Fibroblast of peridontal ligament (primary cell): Measurements from ENCODE around the gene GC.
"Not testable (repeated sequence)": the region's sequence is repeated elsewhere in the genome, so short reads cannot be mapped to it uniquely, and the experiment has no call there.

ENCODE experiments used
- DNase-seq: peaks from one replicate; pipeline ENCODE4 v3.0.0-alpha.2; 2010; ENCODE audit errors: extremely low read depth

GC gene

DNA sequence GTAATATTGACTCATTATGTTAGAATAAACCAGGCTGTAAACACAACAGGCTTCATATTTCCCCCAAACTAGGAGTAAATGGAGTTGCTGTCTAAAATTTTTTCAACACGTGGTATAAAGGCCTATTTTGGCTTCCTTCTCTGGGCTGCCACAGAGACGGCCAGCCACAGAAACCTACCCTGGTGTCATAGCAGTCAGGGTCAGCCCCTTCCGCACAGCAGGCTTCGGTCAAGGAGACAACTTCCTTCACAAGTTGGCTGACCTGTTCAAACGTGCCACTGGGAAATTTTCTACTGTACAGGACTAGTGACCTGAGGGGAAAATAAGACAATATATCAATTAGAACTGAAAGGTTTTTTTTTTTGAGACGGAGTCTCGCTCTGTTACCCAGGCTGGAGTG lies 15.8 kb downstream of the GC start:
- no peak for DNase-seq

DNA sequence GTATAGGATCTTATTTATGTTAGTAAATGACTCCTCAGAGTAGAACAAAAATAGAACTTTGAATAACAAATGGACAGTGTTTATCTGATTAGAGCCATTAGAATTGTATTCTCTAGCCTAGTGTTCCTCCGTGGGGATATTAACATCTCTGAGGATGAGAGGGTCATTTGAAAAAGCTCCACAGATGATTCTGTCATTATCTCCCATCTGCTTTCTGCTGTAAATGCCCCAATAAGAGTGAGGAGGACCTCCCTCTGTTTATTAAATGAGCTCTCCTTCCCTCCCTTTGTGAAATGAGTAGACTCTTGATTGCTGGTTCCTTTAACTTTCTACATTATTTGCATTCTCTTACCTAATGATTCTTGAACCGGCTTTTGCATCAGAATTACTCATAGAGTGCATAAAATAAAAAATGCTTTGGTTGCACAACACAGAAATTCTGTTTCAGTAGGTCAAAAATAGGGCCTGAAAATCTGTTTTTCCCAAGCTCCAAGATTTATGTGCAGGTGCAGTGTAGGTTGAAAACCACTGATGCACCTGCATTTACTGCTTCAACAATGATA lies 18.0 kb downstream of the GC start:
- DNase-seq = no peak

DNA sequence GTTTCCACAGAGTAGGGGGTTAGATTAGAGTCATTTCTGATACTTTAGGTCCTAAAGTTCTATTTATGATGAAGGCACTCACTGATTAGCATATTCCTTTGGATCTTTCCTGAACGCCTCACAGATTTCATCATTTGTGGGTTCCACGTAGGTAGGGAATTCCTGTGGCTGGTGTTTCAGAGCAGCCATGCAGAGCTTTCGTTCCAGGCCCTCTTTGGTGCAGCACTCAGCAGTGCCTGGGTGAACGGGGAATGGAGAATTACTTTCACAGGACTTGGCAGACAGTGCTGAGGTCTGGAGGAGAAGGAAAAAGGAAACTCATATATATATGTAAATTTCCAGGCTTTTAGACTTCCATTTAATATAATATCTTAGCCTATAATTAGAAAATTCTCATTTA lies 18.5 kb downstream of the GC start:
- DNase-seq = peak; percentile 9

DNA sequence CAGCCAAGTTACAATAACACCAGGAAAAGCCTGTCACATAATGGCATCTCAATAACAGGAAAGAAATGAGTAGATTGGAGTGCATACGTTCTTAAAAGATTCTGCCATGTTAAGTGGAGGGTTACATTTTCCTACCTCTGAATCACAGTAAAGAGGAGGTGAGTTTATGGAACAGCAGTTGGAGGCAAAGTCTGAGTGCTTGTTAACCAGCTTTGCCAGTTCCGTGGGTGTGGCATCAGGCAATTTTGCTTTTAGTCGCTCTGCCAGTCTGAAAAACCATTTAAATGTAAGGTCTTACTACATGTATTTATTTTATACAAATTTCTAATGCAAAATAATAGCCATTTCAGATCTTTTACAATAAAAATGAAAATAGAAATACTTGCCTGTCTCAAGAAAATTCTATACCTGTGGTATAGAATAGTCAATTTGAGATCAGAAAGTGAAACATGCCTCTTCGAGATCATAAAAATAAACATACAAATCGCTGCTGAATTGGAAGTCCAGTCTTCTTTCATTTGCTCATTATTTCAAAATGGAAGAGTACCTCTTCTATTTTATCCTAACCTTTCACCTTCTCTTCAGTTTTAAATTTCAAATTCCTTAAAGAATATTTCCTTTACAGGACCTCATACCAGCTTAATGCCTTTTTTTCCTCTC lies 31.4 kb downstream of the GC start:
- DNase-seq = no peak

DNA sequence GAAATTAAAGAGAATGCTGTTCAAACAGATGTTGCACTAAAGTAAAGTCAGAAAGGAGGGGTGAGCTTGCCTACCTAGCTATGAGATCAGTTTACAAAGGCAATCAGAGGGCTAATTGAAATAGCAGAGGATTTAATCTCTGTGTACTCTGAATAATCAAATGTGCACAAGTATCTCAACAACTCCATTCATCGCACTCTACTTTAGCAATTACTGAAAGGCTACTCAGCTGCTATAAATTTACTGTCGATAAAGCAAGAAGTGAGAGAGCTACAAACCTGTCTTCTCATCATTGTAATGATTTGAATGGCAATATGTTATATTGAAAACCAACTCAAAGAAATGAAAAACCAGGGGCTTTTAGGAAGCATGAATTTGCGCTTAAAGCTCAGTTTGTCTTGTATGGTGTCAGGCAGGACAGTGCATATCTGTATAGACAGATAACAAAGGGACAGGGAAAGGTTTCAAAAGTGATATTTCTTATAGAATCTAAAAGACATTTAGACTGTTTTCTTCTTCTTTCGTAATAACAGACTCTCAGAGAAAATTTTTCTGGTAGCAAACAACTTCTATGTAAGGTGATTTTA lies 34.8 kb downstream of the GC start:
- DNase-seq = no peak

DNA sequence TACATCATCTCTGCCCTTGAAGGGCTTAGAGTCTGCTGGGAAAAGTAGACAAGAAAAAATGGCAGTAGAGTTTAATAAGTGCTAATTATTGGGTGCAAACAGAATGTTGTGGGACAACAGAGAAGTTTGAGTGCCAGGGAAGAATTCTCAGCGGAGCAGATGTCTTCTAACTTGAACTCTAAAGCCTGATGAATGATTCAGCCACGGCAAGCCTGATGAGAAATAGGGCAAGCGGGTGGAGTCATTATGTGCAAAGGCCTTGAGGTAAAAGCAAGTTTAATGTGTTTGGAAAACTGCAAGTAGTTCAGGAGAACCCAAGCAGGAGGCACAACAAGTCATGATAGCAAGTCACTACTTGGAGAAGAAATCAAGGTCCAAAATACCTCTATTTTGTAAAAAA lies 37.5 kb downstream of the GC start:
- DNase-seq = no peak

DNA sequence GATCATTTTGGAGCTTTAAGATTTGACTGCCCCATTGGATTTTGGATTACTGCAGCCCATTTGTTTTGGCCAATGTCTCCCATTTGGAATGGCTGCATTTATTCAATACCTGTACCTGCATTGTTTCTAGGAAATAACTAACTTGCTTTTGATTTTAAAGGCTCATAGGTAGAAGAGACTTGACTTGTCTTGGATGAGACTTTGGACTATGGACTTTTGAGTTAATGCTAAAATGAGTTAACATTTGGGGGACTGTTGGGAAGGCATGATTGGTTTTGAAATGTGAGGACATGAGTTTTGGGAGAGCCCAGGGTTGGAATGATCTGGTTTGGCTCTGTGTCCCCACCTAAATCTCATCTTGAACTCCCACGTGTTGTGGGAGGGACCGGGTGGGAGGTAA lies 45.1 kb downstream of the GC start:
- not testable (repeated sequence) for DNase-seq

DNA sequence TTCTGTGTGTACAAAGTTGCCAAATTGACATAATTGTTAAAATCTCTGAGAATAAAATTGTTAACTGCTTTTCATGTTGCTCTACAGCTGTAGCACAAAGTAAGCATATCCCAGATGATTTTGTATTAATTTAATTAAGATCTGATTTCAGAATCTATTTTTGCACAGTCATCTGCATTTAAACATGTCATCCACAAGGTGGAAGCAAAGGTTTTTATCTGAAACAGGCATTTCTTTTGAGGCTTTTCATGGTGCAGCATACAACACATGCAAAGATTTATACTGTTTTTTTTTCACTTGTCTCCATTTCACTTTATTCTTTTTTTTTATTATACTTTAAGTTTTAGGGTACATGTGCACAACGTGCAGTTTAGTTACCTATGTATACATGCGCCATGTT lies 51.2 kb downstream of the GC start:
- peak; percentile 61 for DNase-seq

DNA sequence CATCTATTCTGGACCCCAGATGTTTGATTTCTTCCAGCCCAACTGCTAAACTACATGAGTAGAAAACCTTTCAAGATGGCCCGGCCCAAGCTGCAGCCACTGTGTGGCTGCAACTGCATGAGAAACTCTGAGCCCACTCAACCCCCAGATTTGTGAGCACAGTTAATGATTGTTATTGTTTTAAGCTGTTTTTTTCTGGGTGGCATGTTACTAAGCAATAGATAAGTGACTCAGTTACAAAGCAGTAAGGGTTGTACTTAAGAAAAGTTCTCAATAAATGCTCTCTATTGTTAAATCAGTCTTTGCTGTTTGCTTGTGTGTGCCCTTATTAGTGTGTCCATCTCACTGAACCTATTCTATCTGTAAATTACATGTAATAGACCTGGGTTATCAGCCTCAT lies 51.8 kb downstream of the GC start:
- no peak for DNase-seq

DNA sequence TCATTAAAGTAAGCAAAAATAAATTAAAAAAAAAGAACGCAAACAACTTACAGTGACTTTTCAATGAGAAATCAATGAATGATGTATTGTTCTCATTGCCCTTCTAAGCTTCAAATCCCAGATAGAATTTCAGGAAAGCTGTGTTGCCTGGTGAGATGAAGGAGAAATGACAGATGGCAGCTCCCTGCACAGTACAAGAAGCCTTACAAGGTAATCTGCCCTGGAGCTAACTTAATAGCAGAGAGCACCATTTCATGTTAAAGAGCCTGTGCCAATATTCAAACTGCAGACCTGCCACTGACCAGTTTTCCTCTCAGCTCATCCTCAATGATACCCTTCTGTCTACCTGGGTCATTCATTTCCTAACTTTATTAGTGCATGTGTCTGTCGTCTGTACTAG lies 54.0 kb downstream of the GC start:
- no peak for DNase-seq

DNA sequence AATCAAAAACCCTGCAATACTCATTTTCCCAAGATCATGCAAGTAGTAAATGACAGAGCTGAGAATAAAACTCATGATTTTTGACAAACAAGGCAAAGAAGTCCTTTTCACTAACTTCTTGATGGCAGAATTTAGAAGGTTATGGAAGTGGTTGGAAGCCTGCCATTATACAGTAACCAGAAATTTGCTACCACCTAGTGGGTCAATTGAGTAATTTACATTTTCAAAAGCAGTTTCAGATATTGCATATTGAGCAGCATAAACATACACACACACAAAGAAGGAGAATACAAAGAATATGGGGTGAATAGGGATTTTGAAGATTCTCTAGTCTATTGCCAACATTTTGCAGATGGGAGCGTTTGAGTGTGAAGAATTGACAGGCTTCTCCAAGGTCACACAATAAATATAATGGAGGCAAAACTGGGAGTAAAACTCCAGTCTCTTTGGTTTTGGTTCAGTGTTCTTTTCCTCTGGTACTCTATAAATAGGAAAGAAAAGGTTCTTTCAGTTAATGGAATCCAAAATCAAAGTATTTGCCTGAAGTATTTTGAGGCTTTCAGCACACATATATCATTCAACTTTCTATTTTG lies 70.2 kb downstream of the GC start:
- peak; percentile 88 for DNase-seq

DNA sequence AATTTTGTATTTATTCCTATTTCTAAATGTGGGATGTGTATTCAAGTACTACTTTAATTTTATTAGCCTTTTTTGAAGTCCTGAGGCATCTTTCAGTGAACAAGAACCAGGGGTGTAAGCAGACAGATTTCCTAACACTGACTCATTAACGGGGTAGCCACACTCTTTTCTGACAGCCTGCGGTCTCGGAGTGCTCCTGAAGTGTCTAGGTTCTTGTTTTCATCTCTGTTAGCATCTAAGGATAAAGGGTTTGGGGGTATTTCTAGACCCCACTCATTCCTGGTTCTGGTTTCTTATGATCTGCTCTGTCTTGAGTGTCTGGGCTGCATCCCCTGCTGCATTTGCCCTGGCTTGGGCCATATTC lies 71.9 kb downstream of the GC start:
- no peak for DNase-seq

DNA sequence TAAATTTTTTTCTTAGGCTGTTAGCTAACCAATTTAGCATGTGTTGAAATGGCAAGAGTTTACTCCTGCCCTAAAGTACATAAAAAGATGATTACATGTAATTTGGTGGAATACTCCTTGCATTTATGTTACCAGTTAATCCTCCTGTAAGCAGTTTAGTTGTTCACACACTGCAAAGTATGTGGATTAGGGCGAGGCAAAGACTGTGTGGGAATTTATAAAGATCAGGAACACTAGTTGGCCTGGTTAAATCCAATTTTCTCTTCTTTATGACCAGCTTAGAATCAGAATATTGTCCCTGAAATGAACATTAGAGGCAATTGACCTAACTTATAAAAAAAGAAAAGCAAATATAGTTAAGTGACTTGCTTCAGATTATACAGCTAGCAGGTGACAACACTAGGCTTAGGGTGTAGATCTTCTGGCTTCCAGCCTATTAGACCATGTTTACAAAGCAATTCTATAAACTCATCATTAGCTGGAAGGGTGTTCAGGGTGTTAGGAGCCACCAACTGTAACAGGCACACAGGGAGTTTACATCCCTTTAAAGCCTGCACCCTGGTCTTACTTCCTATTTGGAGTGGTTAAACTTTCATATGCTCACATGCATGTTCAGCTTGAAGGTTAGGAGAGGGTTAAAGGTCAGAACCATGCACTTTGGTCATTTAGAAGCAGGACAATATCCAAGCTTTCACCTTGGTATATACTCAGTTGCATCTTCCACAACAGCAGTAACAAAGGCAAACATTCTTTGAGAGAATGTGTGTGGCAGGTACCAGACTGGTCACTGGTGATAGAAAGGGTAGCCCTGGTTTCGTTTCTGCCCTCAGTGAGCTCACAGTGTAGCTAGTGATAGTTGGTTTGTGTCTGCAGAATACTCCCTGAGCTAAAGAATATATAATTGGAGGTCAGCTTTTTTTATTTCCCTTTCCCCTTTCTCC lies 72.6 kb downstream of the GC start:
- no peak for DNase-seq

DNA sequence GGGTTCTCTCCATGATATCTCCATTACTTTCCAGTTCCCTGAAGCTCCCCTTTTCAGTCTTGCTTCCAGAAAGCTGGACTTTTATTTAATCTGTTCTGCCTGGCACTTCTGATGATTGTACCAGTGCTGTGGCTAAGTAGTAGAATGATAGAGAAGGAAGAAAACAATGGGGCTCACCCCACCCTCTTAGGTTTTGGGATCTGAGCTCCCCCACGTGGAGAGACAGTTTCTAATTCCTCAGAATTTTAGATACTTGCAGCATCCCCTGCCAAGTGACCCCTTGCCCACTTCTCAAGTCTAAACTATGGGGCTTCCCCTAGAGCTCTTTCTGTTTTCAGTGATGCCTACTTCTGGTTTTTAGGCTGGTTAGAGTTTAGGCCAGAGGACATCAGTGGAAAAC lies 73.9 kb downstream of the GC start:
- peak; percentile 26 for DNase-seq

DNA sequence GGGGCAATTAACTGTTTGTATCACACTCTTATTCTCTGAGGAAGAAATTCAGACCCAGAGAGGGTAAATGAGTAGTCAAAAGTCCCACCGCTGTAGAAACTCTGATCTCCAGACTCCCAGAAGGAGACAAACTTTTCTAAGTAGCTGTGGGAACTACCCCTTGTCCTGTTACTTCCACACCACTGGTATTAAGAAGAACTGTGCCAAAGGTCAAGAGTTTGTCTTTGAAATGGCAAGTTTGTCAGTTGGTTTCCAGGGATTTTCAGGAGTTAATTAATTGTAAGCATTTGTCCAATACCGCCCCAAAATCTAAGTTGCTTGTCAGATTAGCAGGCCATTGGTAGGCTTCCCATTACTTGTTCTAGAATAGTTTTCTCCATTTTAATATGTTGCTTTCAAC lies 85.7 kb downstream of the GC start:
- no peak for DNase-seq

DNA sequence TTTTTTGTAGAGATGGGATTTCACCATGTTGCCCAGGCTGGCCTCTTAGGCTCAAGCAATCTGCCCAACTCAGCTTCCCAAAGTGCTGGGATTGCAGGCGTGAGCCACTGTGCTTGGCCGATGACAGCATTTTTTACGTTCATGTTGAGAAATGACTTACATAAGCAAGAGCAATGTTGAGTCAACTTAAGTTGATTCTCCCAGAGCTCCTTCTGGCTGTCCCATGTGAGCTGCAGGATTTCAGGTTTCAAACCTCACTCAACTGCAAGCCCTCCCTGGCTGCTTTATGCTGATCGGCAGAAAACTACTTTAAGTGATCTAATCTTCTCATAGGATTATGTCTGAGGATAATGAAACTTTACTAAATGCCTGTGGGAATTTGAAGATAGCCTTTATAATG lies 86.8 kb downstream of the GC start:
- DNase-seq = no peak

DNA sequence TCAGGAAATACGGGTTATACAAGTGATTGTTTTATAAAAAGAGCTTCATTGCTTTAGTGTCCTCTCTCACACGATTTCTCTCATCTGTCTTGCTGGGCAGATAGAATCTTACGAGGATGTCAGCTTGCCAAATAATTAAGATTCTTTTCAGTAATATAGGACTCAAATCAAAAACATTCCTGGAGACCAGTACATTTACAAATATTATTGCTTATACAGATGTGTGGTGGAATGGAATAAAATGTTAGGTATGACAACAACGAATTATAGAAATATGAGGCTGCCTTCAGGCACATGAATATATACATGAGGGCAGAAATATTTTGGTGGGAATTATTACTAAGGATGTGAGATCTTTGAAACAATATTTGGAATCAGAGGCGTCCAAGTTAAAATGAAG lies 88.9 kb downstream of the GC start:
- peak; percentile 8 for DNase-seq

DNA sequence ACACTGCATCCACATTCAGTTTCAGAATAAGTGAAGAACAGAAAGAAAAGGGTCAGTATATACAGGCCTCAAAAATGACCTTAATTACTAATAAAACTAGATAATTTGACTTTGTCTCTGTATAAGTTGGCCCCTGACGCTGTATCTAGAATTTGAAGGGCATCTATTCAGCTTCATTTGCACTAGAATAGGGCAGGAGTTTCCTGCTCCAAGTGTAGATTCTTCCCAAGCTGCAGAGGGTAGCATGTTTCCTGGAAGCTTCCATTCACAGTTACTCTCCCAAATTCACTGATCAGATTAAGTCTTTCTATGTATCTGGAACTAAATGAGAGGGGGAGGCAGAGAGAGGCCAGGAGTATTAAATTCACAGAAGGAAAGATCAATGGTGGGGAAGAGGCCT lies 90.9 kb downstream of the GC start:
- DNase-seq = no peak

DNA sequence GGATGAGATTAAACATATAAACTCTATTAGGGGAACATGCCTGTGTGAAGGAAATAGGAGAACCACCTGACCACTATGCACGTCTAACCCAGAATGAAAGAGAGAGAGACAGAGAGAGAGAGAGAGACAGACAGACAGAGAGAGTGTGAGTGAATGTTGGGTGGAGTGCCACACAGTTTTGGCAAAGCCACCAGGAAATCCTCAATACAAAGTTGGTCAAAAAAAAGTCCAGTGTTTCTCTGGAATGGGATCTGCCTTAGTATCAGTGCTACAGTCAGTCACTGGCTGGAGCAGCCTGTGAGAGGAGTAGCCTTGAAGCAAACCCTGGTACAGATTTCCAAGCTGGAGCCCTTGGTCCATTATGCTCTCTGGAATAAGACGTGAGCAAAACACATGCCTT lies 91.7 kb downstream of the GC start:
- DNase-seq = no peak
